GM12872 (cell line): Measurements from ENCODE around the gene DTNB.

Experiments
- TF ChIP-seq, protein P1 (sequence below): IDR thresholded peaks from 3 replicates; pipeline ENCODE4 v1.5.1; 2011; ENCODE audit warnings: low read depth, mild to moderate bottlenecking, low read length, moderate library complexity; ENCODE audit not compliant: insufficient read depth

Gene DTNB

GRCh38 chr2:25467743-25468142 lies 205.6 kb downstream of the DTNB start:
- TF ChIP-seq, protein P1, sequence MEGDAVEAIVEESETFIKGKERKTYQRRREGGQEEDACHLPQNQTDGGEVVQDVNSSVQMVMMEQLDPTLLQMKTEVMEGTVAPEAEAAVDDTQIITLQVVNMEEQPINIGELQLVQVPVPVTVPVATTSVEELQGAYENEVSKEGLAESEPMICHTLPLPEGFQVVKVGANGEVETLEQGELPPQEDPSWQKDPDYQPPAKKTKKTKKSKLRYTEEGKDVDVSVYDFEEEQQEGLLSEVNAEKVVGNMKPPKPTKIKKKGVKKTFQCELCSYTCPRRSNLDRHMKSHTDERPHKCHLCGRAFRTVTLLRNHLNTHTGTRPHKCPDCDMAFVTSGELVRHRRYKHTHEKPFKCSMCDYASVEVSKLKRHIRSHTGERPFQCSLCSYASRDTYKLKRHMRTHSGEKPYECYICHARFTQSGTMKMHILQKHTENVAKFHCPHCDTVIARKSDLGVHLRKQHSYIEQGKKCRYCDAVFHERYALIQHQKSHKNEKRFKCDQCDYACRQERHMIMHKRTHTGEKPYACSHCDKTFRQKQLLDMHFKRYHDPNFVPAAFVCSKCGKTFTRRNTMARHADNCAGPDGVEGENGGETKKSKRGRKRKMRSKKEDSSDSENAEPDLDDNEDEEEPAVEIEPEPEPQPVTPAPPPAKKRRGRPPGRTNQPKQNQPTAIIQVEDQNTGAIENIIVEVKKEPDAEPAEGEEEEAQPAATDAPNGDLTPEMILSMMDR = no peak

GRCh38 chr2:25462021-25462420 lies 211.4 kb downstream of the DTNB start:
- TF ChIP-seq, protein P1 = no peak

- TF ChIP-seq, protein P1 = no peak
Measured at GRCh38 chr2:25460261-25460905, 213.0 kb downstream of the DTNB start.

DNA sequence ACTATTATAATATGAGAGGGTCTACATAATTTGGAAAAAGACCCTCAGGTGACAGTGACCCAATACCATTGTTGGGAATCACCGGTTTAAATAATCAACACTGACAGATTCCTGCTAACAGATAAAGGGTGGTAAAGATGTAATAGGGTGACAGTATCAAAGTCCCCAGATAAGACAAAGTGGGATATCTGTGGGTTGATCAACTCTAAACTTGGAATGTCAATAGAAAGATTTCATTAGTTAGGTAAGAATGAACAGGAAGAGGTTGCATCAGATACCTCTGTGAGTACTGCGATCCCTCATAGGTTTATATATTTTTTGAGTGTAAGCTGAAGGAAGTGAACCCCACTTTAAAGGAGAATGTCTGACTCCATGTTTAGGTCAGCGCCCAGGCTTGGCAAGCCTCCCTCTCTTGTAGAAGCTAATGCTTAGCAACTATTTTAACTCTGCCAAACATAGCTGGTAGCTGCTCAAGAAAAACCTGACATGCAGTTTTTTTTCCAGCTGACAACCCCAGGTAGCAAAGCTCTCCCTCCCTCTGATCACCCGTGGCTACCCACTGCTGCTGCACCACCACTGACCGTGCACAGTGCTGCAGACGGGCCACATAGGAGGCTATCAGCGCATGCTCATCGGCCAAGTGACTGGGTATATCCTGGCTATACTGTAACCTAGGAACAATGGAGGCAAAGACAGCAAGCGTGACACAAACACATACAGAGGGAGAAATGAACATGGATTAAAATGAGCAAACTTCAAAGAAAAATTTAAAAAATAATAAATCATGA lies 218.4 kb downstream of the DTNB start:
- TF ChIP-seq, protein P1 = no peak

DNA sequence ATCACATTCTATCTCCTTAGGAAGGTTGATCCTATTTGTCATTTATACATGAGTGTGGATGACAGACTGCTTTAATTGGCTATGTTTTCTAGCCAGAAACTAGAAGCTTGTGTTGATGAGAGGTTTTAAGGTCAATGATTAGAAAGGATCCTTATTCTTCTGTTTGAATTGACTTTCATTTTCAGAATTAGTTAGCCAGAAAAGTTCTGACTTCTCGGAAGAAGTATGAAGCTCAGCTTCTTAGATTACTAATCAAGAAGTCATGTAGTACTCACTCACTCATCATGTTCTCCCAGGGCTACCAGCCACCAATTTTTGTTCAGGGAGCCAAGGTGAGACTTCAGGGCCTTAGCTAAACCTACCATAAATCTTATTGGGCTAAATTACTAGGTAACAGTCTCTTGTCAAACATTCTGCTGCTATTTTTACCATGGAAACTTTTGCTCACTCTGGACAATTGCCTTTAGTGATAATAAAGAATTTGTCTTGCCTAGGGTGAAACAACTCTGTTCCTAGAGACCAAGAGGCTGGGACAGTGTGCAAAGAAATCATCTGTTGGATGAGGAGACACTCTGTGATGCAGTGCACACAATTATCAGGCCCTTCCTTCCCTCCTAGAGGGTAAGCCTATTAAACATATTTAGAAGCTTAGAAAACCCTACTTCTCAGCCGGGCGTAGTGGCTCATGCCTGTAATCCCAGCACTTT lies 220.0 kb downstream of the DTNB start:
- TF ChIP-seq, protein P1 = no peak

DNA sequence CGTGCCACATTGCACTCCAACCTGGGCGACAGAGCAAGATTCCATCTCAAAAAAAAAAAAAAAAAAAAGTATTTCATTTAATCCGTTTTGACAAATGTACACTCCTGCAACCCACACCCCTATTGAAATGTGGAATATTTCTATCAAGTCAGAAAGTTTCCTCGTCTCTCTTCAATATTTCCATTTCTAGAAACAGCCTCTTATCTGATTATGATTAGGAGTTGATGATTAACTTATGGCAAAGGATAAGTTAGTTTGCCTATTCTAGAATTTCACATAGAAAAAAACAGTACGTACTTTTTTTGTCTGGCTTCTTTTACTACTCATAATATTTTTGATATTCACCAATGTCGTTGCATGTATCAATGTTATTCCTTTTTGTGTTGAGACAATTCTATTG lies 224.6 kb downstream of the DTNB start:
- TF ChIP-seq, protein P1 = no peak

- TF ChIP-seq, protein P1 = no peak
Measured at GRCh38 chr2:25447018-25447417, 226.4 kb downstream of the DTNB start.
